ENCODE data around the gene QRICH1. TPM values are rescaled to one million over a fixed set of nuclear protein-coding genes. Genes with fewer than 3 reads are reported as not detected.
A peak's percentile ranks its signal among the peaks of the same experiment; 100 is the strongest.

QRICH1 gene
- total RNA-seq, 1 experiment from 2014 or later, result 151 TPM

- no CpG with 5 or more reads among the region's 6 CpGs for WGBS (ENCODE audit: extremely low coverage, insufficient read length, low lambda C conversion rate)
- H3K23me2 ChIP-seq (ENCODE audit: insufficient read length, low read depth, low read length, poor library complexity, severe bottlenecking), result peaks cover 16% of the 10 kb centered on the region
- no peak overlapping the region for H3K56ac ChIP-seq (ENCODE audit: insufficient read length, low read depth, low read length)
- Mint-ChIP-seq H3K27ac (no peak overlapping the region), H3K9me3 (no peaks in the 10 kb centered on the region), H3K4me1 (peaks cover 17 to 21% of the 10 kb centered on the region in 2 experiments), H3K36me3 (ENCODE audit: insufficient read depth in 1 of 3, low read depth in 3 of 3) (peaks cover 23 to 51% (median 46%) of the 10 kb centered on the region in 3 experiments), H3K4me3 (peak overlapping the region; percentile 91 to 95; a peak in 4 of 5 replicates), H3K27me3 (ENCODE audit: low read depth) (no peaks in the 10 kb centered on the region)
- H3K14ac ChIP-seq (ENCODE audit: insufficient read depth, low read length), result no peak overlapping the region
- H3K9ac ChIP-seq (ENCODE audit: extremely low read depth, insufficient read length, low read length), result no peak overlapping the region
- no peak overlapping the region for H4K5ac ChIP-seq (ENCODE audit: insufficient read length, low read depth, low read length)
- H3K9me3 ChIP-seq (ENCODE audit: control insufficient read depth, low read depth, low read length), result no peaks in the 10 kb centered on the region
- H3K79me2 ChIP-seq (ENCODE audit: insufficient read depth, low read length), result no peaks in the 10 kb centered on the region; the same call in 1 of the 2 replicates
- H2BK12ac ChIP-seq (ENCODE audit: insufficient read length, low read depth, low read length), result no peak overlapping the region
- no peaks in the 10 kb centered on the region for H3K4me1 ChIP-seq (ENCODE audit: insufficient read depth, low read length)
- H3K79me1 ChIP-seq (ENCODE audit: insufficient read depth, low read depth, low read length, poor library complexity, severe bottlenecking), result no peaks in the 10 kb centered on the region
- no peak overlapping the region for H3K4me2 ChIP-seq (ENCODE audit: insufficient read depth, insufficient read length, low read length)
- H2AFZ ChIP-seq (ENCODE audit: low read length), result no peak overlapping the region
- H2BK20ac ChIP-seq (ENCODE audit: low read depth, low read length, poor library complexity, severe bottlenecking), result no peak overlapping the region
- no peak overlapping the region for H3K4ac ChIP-seq (ENCODE audit: low read depth, low read length)
- H4K8ac ChIP-seq (replicated peaks; ENCODE audit: insufficient read length, low read depth, low read length), result no peak overlapping the region
- no peak overlapping the region for H3K18ac ChIP-seq (ENCODE audit: insufficient read length, low read depth, low read length)
- peaks cover 2% of the 10 kb centered on the region for H4K20me1 ChIP-seq (ENCODE audit: control insufficient read depth, insufficient read depth, insufficient read length)
- H4K91ac ChIP-seq (ENCODE audit: insufficient read length, low read depth, low read length), result no peak overlapping the region
- H3K27me3 ChIP-seq (ENCODE audit: insufficient read depth, low read length), result no peaks in the 10 kb centered on the region
- H2BK120ac ChIP-seq (ENCODE audit: low read depth, low read length, poor library complexity, severe bottlenecking), result no peak overlapping the region
- no peak overlapping the region for H3K23ac ChIP-seq (ENCODE audit: insufficient read length, low read depth, low read length)
- H3T11ph ChIP-seq (ENCODE audit: low read length), result no peak overlapping the region
- H3K27ac ChIP-seq (ENCODE audit: insufficient read length, low read depth, low read length), result no peak overlapping the region
- no peak for DNase-seq
- H2BK5ac ChIP-seq (ENCODE audit: insufficient read length, low read length), result no peak overlapping the region
- H2BK15ac ChIP-seq (ENCODE audit: low read depth, low read length), result no peak overlapping the region
- no peak overlapping the region for H2AK5ac ChIP-seq (ENCODE audit: insufficient read length, low read length)
- no peak for TF ChIP-seq CTCF (conservative IDR thresholded peaks at IDR 0.05)
These were observed 77.2 kb downstream of the QRICH1 start for GRCh38 chr3:49016414-49017228.
